ENCODE data around the gene UQCRQ. TPM values are rescaled to one million over a fixed set of nuclear protein-coding genes. Genes with fewer than 3 reads are reported as not detected.

UQCRQ gene
- total RNA-seq, 1 donor from 2014 or later = 176 TPM

GRCh38 chr5:132915681-132916080 is 49.2 kb downstream of the UQCRQ start:
- DNase-seq = no peak

GRCh38 chr5:132916086-132916485 is 49.6 kb downstream of the UQCRQ start:
- no peak for DNase-seq

Small RNAs within 50 kb of the gene (small RNA-seq; reads per million reads assigned to genes)
- gene RNA5SP192 (ENCODE audit: low replicate concordance) = not detected

Other genes starting within 250 kb of the UQCRQ start
- gene IL13, start 208.5 kb upstream of the UQCRQ start, total RNA-seq = not detected
- not detected for gene IL4, start 192.7 kb upstream of the UQCRQ start, total RNA-seq
- gene KIF3A, start 129.1 kb upstream of the UQCRQ start, total RNA-seq = 7.0 TPM
- not detected for gene CCNI2, start 119.2 kb upstream of the UQCRQ start, total RNA-seq
- gene SEPTIN8, start 89.4 kb upstream of the UQCRQ start, total RNA-seq = 43.5 TPM
- 0.10 TPM for gene SOWAHA, start 53.3 kb upstream of the UQCRQ start, total RNA-seq
- gene SHROOM1, start 36.0 kb upstream of the UQCRQ start, total RNA-seq = 2.9 TPM
- 1.7 TPM for gene GDF9, start 173 bp upstream of the UQCRQ start, total RNA-seq
- 2.3 TPM for gene LEAP2, start 7.0 kb downstream of the UQCRQ start, total RNA-seq
- gene AFF4, start 97.0 kb downstream of the UQCRQ start, total RNA-seq = 77.5 TPM
- 26.4 TPM for gene ZCCHC10, start 159.9 kb downstream of the UQCRQ start, total RNA-seq
- gene HSPA4, start 185.4 kb downstream of the UQCRQ start, total RNA-seq = 94.4 TPM

Data from tongue (tissue), 3 donors.